Stimulated activated CD8-positive, alpha-beta memory T cell treated with anti-CD3 and anti-CD28 coated beads, Interleukin-15, amount 100 ng/mL, for 48 hours (primary cell): Measurements from ENCODE around the gene TBC1D4.

Experiments
- DNase-seq, 2 donors: peaks; one replicate each; pipeline ENCODE4 v3.0.0-alpha.2; 2020; ENCODE audit warnings: low read depth in 2 of 2

The TBC1D4 gene

DNA sequence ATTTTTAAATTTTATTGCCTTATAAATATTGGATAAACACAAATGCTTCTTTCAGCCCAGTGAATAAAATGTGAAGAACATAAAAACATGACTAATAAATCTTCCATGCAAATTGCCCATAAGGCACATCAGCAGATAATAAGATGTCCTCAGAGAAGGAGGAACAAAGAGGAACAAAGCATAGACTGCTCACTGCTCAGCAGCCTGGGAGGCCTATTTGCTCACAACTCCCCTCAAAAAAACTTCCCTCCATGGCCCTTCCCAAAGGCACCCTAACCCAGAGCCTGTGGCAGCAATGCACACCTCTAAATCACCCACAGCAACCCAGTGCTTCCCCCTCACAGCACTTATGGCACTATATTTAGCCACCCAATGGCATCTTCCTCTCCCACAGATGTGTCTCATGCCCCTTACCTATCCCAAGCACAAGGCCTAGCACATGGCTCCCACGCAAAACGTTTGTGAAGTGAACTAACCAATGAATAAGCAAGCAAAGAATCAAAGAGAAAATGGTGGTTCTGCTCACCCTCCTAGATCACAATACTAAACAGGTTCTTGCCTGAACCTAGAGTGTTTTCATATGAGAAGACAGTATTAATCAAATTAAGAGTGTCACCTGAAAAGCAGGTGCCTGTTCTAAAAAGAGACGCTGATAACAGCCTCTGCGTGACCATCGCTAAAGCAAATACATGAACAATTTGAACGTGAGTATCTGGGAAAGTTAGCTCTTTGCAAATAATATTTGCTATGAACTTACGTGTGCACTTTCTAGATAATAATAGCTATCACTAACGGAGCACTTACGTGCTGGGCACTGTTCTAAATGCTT lies 96.9 kb downstream of the TBC1D4 start:
- no peak for DNase-seq

DNA sequence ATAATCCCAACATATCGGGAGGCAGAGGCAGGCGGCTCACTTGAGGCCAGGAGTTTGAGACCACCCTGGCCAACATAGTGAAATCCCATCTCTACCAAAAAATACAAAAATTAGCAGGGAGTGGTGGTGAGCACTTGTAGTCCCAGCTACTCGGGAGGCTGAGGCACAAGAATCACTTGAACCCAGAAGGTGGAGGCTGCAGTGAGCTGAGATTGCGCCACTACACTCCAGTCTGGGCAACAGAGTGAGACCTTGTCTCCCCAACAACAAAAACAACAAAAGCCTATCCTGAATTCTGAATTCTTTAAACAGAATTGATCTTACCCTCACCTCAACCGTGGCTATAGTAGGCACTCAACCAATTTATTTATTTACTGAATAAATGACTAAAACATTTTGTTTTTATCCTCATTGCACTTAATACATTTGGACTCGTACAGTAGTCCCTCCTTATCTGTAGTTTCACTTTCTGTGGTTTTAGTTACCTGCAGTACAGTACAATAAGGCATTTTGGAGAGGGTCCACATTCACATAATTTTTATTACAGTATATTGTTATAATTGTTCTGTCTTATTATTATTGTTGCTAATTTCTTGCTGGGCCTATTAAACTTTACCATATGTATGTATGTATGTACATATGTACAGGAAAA lies 98.8 kb downstream of the TBC1D4 start:
- no peak for DNase-seq

DNA sequence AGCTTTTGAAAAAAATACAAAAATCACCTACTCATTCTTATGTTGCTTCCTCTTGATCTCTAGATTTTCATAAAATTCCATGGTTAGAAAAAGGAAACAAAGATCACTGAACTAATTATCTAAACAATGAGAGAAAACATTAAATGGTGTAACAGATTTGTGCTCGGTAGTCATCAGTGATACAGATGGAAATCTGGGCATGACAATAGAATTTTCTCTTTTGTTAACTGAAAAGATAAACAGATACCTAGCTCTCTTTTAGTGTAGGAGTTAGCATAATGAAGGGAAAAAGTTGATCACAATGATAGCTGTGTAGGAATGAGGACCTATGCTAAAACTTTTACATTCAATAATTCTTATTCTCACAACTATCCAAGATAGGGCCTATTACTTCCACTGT lies 103.7 kb downstream of the TBC1D4 start:
- DNase-seq: no peak

DNA sequence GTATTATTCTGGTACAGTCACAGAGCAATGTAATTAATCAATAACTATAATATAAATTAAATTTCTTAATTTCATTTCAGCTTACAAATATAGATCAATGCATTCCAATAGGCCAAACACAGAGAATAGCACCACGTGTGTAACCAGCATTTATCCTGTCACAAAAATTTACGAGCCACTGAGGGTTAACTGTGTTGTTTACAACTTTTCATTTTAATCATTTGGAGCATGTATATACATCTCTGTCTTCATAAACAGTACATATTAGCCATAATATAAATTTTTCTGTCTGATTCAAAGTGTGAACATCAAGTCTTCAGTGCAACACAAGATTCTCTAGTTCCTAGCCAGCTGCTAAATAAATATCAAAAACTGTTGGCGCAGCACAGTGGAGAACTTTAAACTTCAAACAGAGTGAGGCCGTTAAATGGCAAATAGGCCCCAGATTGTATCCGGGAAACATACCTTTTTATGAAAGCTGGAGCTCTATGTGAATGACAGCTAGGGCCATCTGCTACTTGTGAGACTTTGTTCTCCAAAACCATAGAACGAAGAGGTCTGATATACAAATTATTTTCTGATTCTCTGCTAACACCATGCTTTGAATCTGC lies 105.1 kb downstream of the TBC1D4 start:
- DNase-seq: no peak

DNA sequence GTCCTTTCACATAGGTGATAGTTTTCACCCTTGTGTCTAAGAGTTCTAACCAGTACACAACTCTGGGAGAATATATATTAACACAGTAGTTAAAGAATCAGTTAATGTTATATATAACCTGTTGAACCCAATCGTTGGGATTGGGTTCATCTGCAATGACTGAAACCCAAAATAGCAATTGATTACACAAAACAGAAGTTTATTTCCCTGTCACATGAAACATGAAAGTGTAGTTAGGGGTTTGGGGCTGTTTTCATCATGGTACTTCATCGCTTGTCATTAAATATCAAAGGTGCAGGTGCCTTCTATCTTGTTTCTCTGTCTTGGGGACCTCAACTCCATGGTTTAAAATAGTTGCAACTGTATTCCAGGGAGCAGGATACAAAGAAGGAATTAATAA lies 106.6 kb downstream of the TBC1D4 start:
- no peak for DNase-seq

DNA sequence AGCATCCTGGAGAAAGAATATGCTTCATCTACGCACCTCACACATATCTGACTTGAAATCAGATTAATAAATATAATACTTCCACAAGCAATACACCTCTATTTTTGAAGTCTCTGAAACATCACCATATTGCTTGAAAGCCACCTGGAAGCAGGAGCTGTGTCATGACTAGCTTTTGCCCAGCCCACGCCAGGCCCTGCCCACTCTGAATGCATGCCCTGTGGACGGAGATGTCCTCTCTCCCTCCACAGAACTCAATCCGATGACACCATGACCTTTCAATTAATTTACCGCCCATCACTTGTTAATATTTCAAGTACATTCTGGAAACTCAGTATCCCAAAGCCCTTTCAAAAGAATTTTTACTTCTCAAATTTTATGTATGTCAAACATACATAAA lies 108.0 kb downstream of the TBC1D4 start:
- DNase-seq: no peak

DNA sequence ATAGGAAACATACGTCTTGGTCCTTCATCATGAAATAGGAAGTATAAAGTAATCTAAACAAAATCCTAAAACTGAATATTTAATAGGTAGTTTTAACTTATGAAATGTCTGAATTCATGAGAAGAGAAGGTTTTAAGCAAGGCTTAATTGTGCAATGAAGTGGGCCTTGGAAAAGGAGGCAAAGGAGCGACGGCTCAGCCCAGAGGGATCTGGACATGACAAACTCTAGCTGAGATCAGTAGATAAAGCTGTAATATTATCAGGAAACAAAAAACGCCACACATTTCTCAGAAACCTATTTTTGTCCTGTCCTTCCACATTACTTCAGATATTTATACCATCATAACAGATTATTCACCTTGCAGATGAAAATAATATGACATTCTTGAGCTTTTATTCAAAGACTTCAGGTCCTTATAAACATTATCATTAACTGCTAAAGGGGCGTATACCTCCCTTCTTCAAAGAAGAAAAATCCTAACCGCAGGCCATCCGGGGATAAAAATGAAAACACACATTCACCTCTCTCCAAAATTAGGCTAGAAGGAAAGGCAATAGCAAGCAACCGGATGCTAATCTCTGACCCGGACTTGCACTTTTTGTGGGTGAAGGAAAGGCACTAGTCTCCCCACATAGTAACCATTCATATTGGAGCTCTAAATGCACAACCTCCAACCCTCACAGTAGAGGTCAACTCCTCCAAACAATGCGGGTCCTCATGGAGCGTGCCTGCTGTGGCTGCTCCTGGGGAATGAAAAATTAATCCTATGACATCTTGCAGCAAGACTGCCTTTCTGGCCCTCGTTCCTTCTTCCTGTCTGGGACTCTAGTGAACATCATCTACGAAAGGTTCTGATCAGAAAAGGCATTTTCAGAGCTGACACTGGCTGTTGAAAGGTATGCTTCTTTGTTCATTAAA lies 108.8 kb downstream of the TBC1D4 start:
- no peak for DNase-seq

DNA sequence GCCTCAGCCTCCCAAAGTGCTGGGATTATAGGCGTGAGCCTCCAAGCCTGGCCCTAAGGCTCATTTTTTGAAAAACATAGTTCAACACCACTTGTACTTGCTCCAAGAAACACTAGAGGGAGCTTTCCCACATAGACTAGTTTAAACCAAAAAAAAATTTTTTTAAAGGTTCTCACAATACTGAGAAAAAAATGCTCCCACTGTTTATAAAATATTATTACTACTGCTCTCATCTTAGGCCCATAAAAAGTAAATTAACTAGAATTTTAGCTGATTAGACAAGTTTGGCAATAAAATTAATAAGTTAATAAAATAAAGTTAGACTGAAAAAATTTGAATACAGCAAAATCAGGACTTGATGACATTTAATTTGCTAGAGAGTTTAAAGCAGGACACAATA lies 109.5 kb downstream of the TBC1D4 start:
- DNase-seq: no peak

DNA sequence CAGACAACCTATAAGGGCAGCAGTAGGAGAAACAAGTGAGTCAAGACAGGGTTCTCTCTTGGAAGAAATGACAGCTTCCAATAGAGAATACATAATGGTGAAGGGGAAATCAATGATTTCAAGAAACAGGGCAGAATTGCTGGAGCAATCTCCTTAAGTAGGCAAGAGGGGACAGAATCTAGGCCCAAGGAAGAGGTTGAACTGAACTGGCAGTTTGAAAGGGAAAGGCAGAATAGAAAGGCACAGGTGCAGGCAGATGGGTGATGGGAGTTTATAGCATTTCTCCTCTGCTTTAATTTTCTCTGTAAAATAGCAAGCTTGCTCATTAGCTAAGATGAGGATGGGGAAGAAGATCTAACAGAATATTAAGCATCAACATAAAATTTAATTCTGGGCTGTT lies 110.8 kb downstream of the TBC1D4 start:
- no peak for DNase-seq

DNA sequence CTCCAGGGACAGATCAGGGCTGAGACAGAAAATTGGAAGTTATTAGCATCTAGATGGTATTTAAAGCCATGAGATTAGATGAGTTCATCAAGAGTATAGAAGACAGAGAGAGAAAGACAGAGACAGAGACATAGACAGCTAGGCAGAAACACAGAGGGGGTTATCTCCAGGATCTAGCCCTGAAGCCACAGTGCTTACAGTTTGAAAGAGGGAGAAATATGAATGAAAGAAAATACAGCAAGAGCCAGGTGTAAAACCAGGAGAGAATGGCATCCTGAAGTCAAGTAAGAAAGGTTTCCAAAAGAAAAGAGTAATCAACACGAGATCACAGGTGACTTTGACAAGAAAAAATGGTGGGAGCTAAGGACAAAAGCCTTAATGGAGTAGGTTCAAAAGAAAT lies 111.2 kb downstream of the TBC1D4 start:
- DNase-seq: no peak

DNA sequence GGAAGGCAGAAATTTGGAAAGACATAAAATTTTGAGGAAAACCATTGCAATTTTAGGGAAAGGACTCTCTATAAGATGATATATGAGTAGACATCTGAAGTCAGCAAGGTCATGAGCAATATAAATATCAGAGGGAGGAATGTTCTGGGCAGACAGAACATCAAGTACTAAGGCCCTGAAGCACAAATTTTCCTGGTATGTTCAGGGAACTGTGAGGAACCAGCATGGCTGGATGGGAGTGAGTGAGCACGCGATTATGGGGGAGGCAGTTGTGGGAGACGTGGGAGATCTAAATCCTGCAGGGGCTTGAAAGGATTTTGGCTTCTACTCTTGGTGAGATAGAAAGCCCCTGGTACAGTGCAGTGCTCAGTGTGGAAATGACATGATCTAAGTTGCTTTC lies 112.0 kb downstream of the TBC1D4 start:
- no peak for DNase-seq

DNA sequence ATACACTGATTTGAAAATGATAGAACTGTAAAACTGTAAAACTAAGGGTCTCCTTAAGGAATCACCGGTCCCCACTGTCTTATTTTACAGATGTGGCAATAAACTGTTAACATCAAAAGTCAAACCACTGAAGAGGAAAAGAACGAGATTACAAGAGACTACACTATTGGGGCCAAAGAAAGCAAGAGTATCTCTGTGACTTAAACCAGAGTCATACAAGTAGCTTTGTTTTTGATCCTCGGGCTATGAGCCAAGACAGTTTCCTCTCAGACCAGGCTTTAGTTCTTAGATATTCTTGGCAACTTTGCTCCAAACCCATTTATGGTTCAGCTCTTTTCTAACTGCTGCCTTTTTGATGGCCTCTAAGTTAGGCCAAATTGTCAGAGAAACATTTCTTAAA lies 113.8 kb downstream of the TBC1D4 start:
- DNase-seq: no peak

DNA sequence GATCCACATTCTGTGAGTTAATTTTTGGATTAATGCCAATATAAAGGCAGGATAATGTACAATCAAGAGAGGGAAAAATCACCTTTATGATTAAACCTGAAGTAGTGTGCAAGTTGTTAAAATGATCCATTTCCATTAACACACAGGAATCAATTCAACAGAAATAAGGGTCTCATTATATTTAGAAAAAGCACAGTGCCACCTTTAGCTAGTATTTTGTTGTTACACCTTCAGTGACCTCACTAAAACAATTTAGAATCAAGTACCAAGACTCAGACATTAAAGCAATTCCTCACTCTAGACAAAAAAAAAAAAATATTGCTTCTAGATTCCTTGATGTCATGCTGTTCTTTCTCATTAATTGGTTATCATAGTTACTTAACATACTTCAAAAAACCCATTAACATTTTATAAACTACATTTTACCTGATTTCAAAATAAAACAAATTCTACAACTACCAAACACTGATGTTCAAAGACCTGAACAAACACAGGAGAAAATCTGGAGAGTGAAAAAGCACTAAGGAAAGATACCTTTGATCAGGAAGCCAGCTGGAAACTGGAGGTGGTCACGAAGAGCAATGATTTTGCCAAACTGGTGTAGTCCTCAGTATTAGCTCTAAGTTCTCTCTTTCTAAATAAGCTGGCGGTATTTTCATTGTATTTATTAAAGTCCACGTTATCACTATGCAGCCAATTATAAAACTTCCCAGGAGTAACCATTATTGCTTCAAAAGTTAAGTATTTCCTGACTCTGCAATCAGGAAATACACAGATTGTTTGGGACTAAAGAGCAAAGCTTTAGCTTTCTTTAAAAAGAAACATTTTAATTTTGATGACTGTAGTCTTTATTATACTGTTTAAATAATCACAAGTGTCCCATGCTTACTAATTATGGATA lies 115.3 kb downstream of the TBC1D4 start:
- no peak for DNase-seq

DNA sequence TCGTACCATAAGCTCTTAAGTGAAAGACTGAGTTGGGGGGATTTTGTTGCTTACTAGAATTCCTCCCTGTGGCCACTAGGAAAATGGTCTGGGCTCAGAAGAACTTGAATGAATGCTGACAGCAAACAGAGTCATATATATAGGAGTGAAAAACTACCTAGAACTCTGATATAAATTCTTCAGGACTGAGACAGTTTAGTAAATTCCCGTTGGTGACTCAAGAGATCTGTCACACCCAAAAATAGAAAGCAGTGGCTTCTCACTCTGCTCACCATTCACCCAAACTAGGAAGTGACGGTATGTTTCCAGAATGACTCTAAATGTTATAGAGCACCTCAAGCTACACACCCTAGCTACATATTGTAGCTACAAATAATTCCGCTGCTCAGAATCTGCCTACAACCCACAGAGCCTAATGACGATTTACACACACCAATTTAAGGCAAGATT lies 116.2 kb downstream of the TBC1D4 start:
- DNase-seq: peak in 1 of 2 donors; percentile 18

DNA sequence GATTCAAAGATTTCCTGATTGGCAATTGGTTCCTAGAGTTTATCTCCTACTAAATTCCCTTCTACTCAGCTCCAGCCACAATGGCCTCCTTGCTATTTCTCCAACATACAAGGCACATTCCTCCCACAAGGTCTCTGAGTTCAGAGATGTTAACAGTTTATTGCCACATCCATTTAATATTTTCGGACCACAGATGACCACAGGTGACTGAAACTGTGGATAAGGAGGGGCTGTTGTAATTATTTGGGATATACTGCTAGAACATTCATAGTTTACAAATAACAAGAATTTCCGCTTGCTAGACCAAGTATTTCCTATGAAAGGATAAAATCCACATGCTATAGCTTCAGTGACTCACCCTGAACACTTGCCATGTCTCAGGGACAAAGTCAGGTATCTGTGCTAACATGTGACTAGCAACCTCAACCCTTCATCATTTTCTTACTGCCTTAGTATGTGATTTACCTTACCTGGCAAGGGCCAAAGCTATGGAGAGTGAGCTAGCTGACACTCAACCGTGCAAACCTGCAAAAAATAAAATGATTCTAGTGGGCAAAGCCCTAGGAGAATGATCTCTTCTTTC lies 117.7 kb downstream of the TBC1D4 start:
- no peak for DNase-seq

DNA sequence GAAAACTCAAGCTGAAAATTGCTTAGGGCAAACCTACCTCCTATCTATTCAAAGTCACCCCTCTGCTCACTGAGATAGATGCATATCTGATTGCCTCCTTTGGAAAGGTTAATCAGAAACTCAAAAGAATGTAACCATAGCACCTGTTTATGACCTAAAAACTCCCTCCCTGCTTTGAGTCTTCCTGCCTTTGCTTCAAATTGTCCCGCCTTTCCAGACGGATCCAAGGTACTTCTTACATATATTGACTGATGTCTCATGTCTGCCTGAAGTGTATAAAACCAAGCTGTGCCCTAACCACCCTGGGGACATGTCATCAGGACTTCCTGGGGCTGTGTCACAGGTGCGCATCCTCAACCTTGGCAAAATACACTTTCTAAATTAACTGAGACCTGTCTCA lies 118.6 kb downstream of the TBC1D4 start:
- no peak for DNase-seq

DNA sequence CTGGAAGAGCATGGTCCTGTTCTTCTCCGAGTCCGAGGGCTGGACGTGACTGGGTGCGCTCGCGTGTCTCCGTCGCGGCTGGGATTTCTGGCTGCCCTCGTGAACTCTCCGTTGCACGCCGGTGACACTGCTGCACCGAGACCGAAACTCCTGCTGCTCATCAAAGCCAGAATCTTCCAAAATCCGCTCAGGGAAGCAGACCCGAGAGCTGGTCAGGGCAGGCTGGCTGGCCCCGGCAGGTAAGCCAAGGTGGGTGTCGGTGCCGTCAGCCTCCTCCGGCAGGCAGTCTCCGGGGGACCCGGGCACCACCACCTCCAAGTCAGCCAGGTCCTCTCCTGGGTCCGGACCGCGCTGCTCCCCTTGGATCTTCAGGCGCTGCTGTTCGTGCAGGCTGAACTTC lies 119.9 kb downstream of the TBC1D4 start:
- no peak for DNase-seq

DNA sequence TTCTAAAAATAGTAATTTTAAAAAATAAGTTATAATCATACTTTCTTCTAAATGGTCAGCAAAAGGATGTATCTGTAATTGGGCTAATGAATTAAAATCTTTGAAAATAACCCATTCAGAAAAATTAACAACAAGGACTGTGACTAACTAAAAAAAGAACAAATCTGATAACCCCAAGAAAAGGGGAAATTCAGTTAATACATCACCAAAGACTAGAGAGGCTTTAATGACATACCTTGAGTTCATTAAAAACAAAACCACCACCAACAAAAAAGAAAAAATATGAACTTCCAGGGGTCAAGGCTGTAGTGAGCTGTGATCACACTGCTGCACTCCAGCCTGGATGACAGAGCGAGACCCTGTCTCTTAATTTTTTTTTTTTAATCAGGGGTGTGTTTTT lies 121.8 kb downstream of the TBC1D4 start:
- no peak for DNase-seq

DNA sequence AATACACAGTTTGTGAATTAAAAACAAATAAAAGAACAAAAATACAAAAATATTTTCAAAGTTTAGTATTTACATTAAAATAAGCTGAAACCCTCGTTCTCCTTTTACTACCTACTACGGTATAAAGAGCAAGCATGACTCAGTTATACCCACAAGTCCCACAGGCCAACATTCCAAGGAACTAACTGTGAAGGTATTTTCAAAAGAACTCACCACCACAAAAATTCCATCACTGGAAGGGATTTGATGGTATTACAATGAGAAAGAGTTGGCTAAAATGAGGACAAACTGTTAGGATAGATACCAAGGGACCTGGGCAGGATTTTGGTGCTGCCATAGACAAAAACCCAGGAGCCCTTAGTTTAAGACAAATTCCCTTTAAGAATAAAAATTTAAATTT lies 122.7 kb downstream of the TBC1D4 start:
- DNase-seq: no peak

DNA sequence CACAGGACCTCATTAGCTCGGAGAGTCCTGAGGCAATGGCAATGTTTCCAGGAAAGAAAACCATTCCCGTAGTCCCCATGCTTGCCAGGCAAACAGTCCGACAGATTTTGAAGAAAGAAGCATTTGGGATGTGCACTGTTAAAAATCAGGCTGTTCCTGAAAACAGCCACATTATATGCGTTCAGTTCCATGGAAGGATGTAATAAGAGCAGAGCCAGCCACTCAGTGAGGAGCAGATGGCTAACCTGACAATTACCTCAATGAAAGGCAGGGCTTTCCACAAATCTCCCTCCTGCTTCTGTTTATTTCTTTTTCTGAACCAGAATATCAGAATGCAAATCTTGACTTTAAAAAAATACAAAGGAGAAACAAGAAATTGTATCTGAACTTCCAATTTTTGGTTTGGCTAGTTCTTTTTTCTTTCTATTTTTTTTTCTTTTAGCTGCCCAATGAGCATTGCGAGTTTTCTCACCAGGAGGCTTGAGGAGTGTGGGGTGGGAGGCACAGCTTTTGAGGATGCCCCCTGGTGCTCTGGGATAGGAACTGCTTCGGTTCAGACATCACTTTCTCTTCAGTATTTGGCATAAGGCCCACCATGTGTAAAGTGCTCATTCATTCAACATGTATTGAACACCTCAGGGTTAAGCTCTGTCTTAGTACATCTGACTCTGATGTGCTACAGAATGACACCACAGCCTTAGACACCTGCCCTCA lies 124.2 kb downstream of the TBC1D4 start:
- DNase-seq: peak; percentile 15 to 50
